Panc1 (cell line): ENCODE measurements around the gene ARHGEF7. TPM values are rescaled to one million over a fixed set of nuclear protein-coding genes. Genes with fewer than 3 reads are reported as not detected.

Experiments used
- ATAC-seq: fragments of 200-7000 bp; cut with Tn5 transposase; 2 replicates; pipeline ENCODE4 v1.9.1; 2020; ENCODE audit warnings: mild to moderate bottlenecking, moderate library complexity
- BruUV-seq: library from RNA; stranded (reverse); fragments of 400-500 nt; replicated peaks from 2 replicates; lab custom pipeline; 2021; lab: Mats Ljungman, UMichigan
- CTCF ChIA-PET: fragments of 300-600 bp; sonication (Branson Sonifier 250); formaldehyde crosslinking; loops from one replicate; lab custom pipeline; 2022; ENCODE audit warnings: antibody characterized with exemption; lab: Charles Lee
- POLR2A ChIA-PET: fragments of 300-600 bp; sonication (Branson Sonifier 250); formaldehyde crosslinking; loops from one replicate; lab custom pipeline; 2022; ENCODE audit warnings: antibody characterized with exemption; lab: Charles Lee
- DNase-seq: peaks from one replicate; pipeline ENCODE4 v3.0.0-alpha.2; 2010; ENCODE audit warnings: low read depth, low spot score
- H3K27ac ChIP-seq: 2 replicates; pipeline ENCODE4 v1.5.1; 2011; ENCODE audit warnings: mild to moderate bottlenecking, low read length, inconsistent platforms
- H3K27me3 ChIP-seq: fragments of 200-500 bp; sonication (Bioruptor generic); 2 replicates; pipeline ENCODE4 v1.6.0; 2014; ENCODE audit warnings: low read length, inconsistent platforms; ENCODE audit not compliant: control insufficient read depth, insufficient read depth
- H3K36me3 ChIP-seq: fragments of 200-500 bp; sonication (Bioruptor generic); 2 replicates; pipeline ENCODE4 v1.5.1; 2014; ENCODE audit warnings: inconsistent platforms, mild to moderate bottlenecking, low read length, moderate library complexity; ENCODE audit not compliant: control insufficient read depth, insufficient read depth
- H3K4me1 ChIP-seq: 2 replicates; pipeline ENCODE4 v1.5.1; 2011; ENCODE audit warnings: inconsistent platforms, mild to moderate bottlenecking, low read length, moderate library complexity; ENCODE audit not compliant: control insufficient read depth, insufficient read depth
- H3K4me3 ChIP-seq, 2 experiments: 2 replicates each; pipeline ENCODE4 v1.5.1; 2011 to 2012; ENCODE audit warnings: low read depth in 2 of 2, low read length in 2 of 2, mild to moderate bottlenecking in 2 of 2, inconsistent platforms in 1 of 2, moderate library complexity in 1 of 2
- H3K9me3 ChIP-seq: fragments of 200-500 bp; sonication (Bioruptor generic); 2 replicates; pipeline ENCODE4 v1.5.1; 2014; ENCODE audit warnings: low read depth, mild to moderate bottlenecking, inconsistent platforms, low read length, moderate library complexity; ENCODE audit not compliant: control insufficient read depth, insufficient read depth
- CTCF ChIP-seq: fragments of 450-650 bp; IDR thresholded peaks from 2 replicates; pipeline ENCODE4 v1.5.1; 2017; ENCODE audit warnings: mild to moderate bottlenecking
- POLR2AphosphoS5 ChIP-seq: IDR thresholded peaks from 2 replicates; pipeline ENCODE4 v1.6.1; 2012; ENCODE audit warnings: mild to moderate bottlenecking, low read depth, low read length, moderate library complexity
- REST ChIP-seq, 2 experiments: IDR thresholded peaks; 2 replicates each; pipeline ENCODE4 v1.6.1; 2011 to 2012; ENCODE audit warnings: low read depth in 2 of 2, control low read depth in 1 of 2, low read length in 1 of 2, mild to moderate bottlenecking in 1 of 2, moderate library complexity in 1 of 2; ENCODE audit not compliant: insufficient read depth in 1 of 2
- SIN3A ChIP-seq: IDR thresholded peaks from 2 replicates; pipeline ENCODE4 v1.6.1; 2012; ENCODE audit warnings: low read depth, mild to moderate bottlenecking, low read length, moderate library complexity, borderline replicate concordance; ENCODE audit not compliant: insufficient read depth
- TCF7L2 ChIP-seq: IDR thresholded peaks from 2 replicates; pipeline ENCODE4 v1.6.1; 2011; ENCODE audit warnings: mild to moderate bottlenecking, low read depth, low read length, inconsistent platforms
- in situ Hi-C: cut with HindIII; loops from 2 replicates; pipeline ENCODE4 v1.10.0; 2016; ENCODE audit warnings: low sequenced_read_pairs, low pct_unique_long_range_greater_than_20kb
- intact Hi-C: fragments of 100-400 bp; cut with micrococcal nuclease; formaldehyde crosslinking; loops from one replicate; pipeline ENCODE4 v1.10.0; 2022; ENCODE audit not compliant: unreplicated experiment
- total RNA-seq: library from RNA; stranded (reverse); gene quantifications from one replicate; pipeline ENCODE4 v1.2.1, GENCODE V29; 2021; ENCODE audit not compliant: unreplicated experiment

Gene ARHGEF7
- total RNA-seq, 1 experiment from 2014 or later, result 36.4 TPM

DNA sequence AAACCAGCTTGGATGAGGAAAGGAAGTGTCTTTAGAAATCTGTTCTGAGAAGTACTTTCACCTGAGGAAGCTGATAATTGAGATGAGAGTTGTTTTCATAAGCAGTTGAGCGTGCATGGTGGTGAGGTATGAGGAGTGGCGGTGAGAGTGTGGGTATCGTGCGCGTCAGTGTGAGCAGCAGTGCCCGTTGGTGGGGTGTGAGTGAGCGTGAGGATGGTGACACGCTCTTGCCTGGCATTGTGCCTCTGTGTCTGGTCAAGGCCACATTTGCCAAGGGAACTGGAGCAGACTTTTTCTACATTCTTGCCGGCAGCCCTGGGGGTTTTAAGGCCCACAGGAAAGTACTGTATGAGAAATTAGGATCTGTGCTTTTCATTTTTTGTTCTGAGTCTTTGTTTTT is 168.9 kb downstream of the ARHGEF7 start:
- TF ChIP-seq POLR2AphosphoS5 (no peak), REST (IDR thresholded peaks at IDR 0.05; ENCODE audit: insufficient read depth in 1 of 2, low read depth in 2 of 2, low read length in 1 of 2) (no peak), SIN3A (no peak), TCF7L2 (no peak), CTCF (no peak)
- Histone ChIP-seq H3K4me1 (no peaks in the 10 kb centered on the region), H3K36me3 (peaks cover 2% of the 10 kb centered on the region; the same call in 1 of the 2 replicates), H3K9me3 (no peaks in the 10 kb centered on the region), H3K4me3 (no peak overlapping the region), H3K27ac (no peak overlapping the region), H3K27me3 (no peaks in the 10 kb centered on the region)
- POLR2A ChIA-PET, result no interaction called here
- in situ Hi-C loops (no loop called here), intact Hi-C loops (no loop called here)
- no TSS peak for BruUV-seq
- no peak for ATAC-seq
- CTCF ChIA-PET, result no interaction called here
- DNase-seq, result no peak

GRCh38 chr13:111284565-111284964 is 169.5 kb downstream of the ARHGEF7 start:
- ChIA-PET POLR2A (no interaction called here), CTCF (no interaction called here)
- peaks cover 2% of the 10 kb centered on the region; the same call in 1 of the 2 replicates for H3K36me3 ChIP-seq
- intact Hi-C loops (no loop called here), in situ Hi-C loops (no loop called here)
- H3K4me3 ChIP-seq, result no peak overlapping the region
- ATAC-seq, result no peak
- TF ChIP-seq REST (IDR thresholded peaks at IDR 0.05; ENCODE audit: insufficient read depth in 1 of 2, low read depth in 2 of 2, low read length in 1 of 2) (no peak), CTCF (no peak), SIN3A (no peak), TCF7L2 (no peak), POLR2AphosphoS5 (no peak)
- no TSS peak for BruUV-seq
- H3K4me1 ChIP-seq, result no peaks in the 10 kb centered on the region
- H3K9me3 ChIP-seq, result no peaks in the 10 kb centered on the region
- no peaks in the 10 kb centered on the region for H3K27me3 ChIP-seq
- no peak for DNase-seq
- H3K27ac ChIP-seq, result no peak overlapping the region
